ENCODE results near the gene PCGF3.

- no peak for TF ChIP-seq CTCF (IDR thresholded peaks at IDR 0.05 in 2 of 3, conservative IDR thresholded peaks at IDR 0.05 in 1 of 3; ENCODE audit: borderline replicate concordance in 1 of 3, insufficient read depth in 1 of 3, low read depth in 2 of 3, low read length in 2 of 3)
- no peak for TF ChIP-seq SIN3A (IDR thresholded peaks at IDR 0.05; ENCODE audit: low read depth)
- no peak for TF ChIP-seq EZH2phosphoT487 (IDR thresholded peaks at IDR 0.05; ENCODE audit: borderline replicate concordance)
- TF ChIP-seq, protein P1, sequence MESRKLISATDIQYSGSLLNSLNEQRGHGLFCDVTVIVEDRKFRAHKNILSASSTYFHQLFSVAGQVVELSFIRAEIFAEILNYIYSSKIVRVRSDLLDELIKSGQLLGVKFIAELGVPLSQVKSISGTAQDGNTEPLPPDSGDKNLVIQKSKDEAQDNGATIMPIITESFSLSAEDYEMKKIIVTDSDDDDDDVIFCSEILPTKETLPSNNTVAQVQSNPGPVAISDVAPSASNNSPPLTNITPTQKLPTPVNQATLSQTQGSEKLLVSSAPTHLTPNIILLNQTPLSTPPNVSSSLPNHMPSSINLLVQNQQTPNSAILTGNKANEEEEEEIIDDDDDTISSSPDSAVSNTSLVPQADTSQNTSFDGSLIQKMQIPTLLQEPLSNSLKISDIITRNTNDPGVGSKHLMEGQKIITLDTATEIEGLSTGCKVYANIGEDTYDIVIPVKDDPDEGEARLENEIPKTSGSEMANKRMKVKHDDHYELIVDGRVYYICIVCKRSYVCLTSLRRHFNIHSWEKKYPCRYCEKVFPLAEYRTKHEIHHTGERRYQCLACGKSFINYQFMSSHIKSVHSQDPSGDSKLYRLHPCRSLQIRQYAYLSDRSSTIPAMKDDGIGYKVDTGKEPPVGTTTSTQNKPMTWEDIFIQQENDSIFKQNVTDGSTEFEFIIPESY (IDR thresholded peaks at IDR 0.05; ENCODE audit: extremely low read depth, insufficient replicate concordance, low read length) = no peak
- no peak for TF ChIP-seq REST (IDR thresholded peaks at IDR 0.05; ENCODE audit: low read depth)
- TF ChIP-seq, protein P2, sequence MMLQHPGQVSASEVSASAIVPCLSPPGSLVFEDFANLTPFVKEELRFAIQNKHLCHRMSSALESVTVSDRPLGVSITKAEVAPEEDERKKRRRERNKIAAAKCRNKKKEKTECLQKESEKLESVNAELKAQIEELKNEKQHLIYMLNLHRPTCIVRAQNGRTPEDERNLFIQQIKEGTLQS (IDR thresholded peaks at IDR 0.05) = no peak
- TF ChIP-seq POLR2A (IDR thresholded peaks at IDR 0.05; ENCODE audit: borderline replicate concordance, extremely low read depth, insufficient read depth, insufficient read length) = no peak
- no peak for TF ChIP-seq POLR2AphosphoS5 (IDR thresholded peaks at IDR 0.05; ENCODE audit: low read depth, low read length)
- TF ChIP-seq CEBPB (IDR thresholded peaks at IDR 0.05; ENCODE audit: low read depth) = no peak
- no peak for TF ChIP-seq RAD21 (IDR thresholded peaks at IDR 0.05; ENCODE audit: low read depth)
- TF ChIP-seq EZH2 (IDR thresholded peaks at IDR 0.05) = no peak
- TF ChIP-seq TCF7L2 (IDR thresholded peaks at IDR 0.05; ENCODE audit: borderline replicate concordance, extremely low read depth, insufficient read depth, insufficient read length) = no peak
- TF ChIP-seq CBX3 (IDR thresholded peaks at IDR 0.05; ENCODE audit: low read depth) = no peak
Measured at GRCh38 chr4:665381-665750, 40.3 kb upstream of the PCGF3 start.
